ENCODE results near the gene U2AF2. TPM values are rescaled to one million over a fixed set of nuclear protein-coding genes. Genes with fewer than 3 reads are reported as not detected.
A peak's percentile ranks its signal among the peaks of the same experiment; 100 is the strongest.

The U2AF2 gene
- polyA plus RNA-seq, 1 of the 3 experiments (the other 2 are of a cell fraction) = 321 TPM

DNA sequence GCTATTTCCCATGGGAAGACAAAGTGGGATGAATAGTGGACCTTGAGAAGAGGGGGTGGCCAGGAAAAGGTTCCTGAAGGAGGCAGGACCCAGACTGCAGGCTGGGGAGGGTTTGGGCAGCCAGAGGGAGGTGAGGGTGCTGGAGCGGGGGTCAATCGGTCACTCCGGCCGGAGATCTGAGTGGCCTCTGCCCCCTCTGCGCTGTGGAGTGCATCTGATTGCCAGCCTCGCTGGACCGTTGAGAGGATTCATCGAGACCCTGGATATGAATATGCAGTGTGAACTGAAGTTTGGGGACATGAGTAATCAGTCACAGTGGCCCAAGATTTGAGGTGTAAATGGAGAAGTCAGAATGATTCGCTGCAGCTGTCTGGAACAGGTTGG, 19.5 kb upstream of the U2AF2 start:
- no peak for TF ChIP-seq RCOR1 (IDR thresholded peaks at IDR 0.05; ENCODE audit: low read length)
- TF ChIP-seq GATA2 (CRISPR knock-in tag; IDR thresholded peaks at IDR 0.05) = no peak
- TF ChIP-seq, protein P1, sequence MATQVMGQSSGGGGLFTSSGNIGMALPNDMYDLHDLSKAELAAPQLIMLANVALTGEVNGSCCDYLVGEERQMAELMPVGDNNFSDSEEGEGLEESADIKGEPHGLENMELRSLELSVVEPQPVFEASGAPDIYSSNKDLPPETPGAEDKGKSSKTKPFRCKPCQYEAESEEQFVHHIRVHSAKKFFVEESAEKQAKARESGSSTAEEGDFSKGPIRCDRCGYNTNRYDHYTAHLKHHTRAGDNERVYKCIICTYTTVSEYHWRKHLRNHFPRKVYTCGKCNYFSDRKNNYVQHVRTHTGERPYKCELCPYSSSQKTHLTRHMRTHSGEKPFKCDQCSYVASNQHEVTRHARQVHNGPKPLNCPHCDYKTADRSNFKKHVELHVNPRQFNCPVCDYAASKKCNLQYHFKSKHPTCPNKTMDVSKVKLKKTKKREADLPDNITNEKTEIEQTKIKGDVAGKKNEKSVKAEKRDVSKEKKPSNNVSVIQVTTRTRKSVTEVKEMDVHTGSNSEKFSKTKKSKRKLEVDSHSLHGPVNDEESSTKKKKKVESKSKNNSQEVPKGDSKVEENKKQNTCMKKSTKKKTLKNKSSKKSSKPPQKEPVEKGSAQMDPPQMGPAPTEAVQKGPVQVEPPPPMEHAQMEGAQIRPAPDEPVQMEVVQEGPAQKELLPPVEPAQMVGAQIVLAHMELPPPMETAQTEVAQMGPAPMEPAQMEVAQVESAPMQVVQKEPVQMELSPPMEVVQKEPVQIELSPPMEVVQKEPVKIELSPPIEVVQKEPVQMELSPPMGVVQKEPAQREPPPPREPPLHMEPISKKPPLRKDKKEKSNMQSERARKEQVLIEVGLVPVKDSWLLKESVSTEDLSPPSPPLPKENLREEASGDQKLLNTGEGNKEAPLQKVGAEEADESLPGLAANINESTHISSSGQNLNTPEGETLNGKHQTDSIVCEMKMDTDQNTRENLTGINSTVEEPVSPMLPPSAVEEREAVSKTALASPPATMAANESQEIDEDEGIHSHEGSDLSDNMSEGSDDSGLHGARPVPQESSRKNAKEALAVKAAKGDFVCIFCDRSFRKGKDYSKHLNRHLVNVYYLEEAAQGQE (IDR thresholded peaks at IDR 0.05; ENCODE audit: low read depth, low read length) = no peak
- TF ChIP-seq, protein P2, sequence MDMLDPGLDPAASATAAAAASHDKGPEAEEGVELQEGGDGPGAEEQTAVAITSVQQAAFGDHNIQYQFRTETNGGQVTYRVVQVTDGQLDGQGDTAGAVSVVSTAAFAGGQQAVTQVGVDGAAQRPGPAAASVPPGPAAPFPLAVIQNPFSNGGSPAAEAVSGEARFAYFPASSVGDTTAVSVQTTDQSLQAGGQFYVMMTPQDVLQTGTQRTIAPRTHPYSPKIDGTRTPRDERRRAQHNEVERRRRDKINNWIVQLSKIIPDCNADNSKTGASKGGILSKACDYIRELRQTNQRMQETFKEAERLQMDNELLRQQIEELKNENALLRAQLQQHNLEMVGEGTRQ (IDR thresholded peaks at IDR 0.05; ENCODE audit: borderline replicate concordance, low read depth, low read length) = no peak
- TF ChIP-seq SMC3 (IDR thresholded peaks at IDR 0.05; ENCODE audit: low read depth, low read length) = no peak
- TF ChIP-seq, protein P3, sequence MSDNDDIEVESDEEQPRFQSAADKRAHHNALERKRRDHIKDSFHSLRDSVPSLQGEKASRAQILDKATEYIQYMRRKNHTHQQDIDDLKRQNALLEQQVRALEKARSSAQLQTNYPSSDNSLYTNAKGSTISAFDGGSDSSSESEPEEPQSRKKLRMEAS (IDR thresholded peaks at IDR 0.05; ENCODE audit: low read depth) = no peak
- TF ChIP-seq, protein P4, sequence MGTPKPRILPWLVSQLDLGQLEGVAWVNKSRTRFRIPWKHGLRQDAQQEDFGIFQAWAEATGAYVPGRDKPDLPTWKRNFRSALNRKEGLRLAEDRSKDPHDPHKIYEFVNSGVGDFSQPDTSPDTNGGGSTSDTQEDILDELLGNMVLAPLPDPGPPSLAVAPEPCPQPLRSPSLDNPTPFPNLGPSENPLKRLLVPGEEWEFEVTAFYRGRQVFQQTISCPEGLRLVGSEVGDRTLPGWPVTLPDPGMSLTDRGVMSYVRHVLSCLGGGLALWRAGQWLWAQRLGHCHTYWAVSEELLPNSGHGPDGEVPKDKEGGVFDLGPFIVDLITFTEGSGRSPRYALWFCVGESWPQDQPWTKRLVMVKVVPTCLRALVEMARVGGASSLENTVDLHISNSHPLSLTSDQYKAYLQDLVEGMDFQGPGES (IDR thresholded peaks at IDR 0.05; ENCODE audit: low read depth, low read length) = no peak
- TF ChIP-seq, protein P5, sequence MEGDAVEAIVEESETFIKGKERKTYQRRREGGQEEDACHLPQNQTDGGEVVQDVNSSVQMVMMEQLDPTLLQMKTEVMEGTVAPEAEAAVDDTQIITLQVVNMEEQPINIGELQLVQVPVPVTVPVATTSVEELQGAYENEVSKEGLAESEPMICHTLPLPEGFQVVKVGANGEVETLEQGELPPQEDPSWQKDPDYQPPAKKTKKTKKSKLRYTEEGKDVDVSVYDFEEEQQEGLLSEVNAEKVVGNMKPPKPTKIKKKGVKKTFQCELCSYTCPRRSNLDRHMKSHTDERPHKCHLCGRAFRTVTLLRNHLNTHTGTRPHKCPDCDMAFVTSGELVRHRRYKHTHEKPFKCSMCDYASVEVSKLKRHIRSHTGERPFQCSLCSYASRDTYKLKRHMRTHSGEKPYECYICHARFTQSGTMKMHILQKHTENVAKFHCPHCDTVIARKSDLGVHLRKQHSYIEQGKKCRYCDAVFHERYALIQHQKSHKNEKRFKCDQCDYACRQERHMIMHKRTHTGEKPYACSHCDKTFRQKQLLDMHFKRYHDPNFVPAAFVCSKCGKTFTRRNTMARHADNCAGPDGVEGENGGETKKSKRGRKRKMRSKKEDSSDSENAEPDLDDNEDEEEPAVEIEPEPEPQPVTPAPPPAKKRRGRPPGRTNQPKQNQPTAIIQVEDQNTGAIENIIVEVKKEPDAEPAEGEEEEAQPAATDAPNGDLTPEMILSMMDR (IDR thresholded peaks at IDR 0.05) = no peak
- TF ChIP-seq TAF1 (IDR thresholded peaks at IDR 0.05; ENCODE audit: borderline replicate concordance, low read depth, low read length) = no peak
- TF ChIP-seq, protein P6, sequence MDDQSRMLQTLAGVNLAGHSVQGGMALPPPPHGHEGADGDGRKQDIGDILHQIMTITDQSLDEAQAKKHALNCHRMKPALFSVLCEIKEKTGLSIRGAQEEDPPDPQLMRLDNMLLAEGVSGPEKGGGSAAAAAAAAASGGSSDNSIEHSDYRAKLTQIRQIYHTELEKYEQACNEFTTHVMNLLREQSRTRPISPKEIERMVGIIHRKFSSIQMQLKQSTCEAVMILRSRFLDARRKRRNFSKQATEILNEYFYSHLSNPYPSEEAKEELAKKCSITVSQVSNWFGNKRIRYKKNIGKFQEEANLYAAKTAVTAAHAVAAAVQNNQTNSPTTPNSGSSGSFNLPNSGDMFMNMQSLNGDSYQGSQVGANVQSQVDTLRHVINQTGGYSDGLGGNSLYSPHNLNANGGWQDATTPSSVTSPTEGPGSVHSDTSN (IDR thresholded peaks at IDR 0.05) = no peak
- no peak for TF ChIP-seq EP300 (IDR thresholded peaks at IDR 0.05; ENCODE audit: borderline replicate concordance in 1 of 2, low read depth in 1 of 2, low read length in 1 of 2)
- no peak for TF ChIP-seq GABPA (IDR thresholded peaks at IDR 0.05; ENCODE audit: low read depth)
- no peak for TF ChIP-seq FOSL2 (IDR thresholded peaks at IDR 0.05; ENCODE audit: borderline replicate concordance, low read depth)
- TF ChIP-seq, protein P7, sequence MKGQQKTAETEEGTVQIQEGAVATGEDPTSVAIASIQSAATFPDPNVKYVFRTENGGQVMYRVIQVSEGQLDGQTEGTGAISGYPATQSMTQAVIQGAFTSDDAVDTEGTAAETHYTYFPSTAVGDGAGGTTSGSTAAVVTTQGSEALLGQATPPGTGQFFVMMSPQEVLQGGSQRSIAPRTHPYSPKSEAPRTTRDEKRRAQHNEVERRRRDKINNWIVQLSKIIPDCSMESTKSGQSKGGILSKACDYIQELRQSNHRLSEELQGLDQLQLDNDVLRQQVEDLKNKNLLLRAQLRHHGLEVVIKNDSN (IDR thresholded peaks at IDR 0.05; ENCODE audit: borderline replicate concordance, low read depth) = no peak
- no peak for TF ChIP-seq RAD21 (IDR thresholded peaks at IDR 0.05; ENCODE audit: low read length)
- no peak for TF ChIP-seq FOXM1 (IDR thresholded peaks at IDR 0.05; ENCODE audit: low read depth)
- no peak for TF ChIP-seq POLR2AphosphoS5 (IDR thresholded peaks at IDR 0.05; ENCODE audit: low read depth, low read length)
- TF ChIP-seq NRF1 (IDR thresholded peaks at IDR 0.05; ENCODE audit: low read depth, low read length) = no peak
- no peak for TF ChIP-seq FOXJ3 (CRISPR knock-in tag; IDR thresholded peaks at IDR 0.05)
- Histone ChIP-seq H3K9me3 (no peaks in the 10 kb centered on the region), H3F3A (replicated peaks; ENCODE audit: insufficient read depth) (peaks cover 29% of the 10 kb centered on the region), H3K4me3 (ENCODE audit: low read depth in 2 of 2, low read length in 1 of 2) (peak overlapping the region; percentile 74 to 86), H3K4me1 (ENCODE audit: control insufficient read depth in 1 of 2, insufficient read depth in 2 of 2, low read depth in 1 of 2, low read length in 1 of 2) (peaks cover 5 to 25% of the 10 kb centered on the region in 2 experiments; a peak in 1 of 4 replicates), H3K4me2 (peak overlapping the region; percentile 97), H3K36me3 (replicated peaks in 1 of 2; ENCODE audit: control insufficient read depth in 1 of 2, insufficient read depth in 2 of 2, low read length in 1 of 2) (peaks cover 0 to 6% of the 10 kb centered on the region in 2 experiments), H3K27me3 (ENCODE audit: insufficient read depth) (no peaks in the 10 kb centered on the region), H3K79me2 (ENCODE audit: insufficient read depth) (peaks cover 54% of the 10 kb centered on the region), H3K9ac (peak overlapping the region; percentile 99), H3K27ac (ENCODE audit: low read depth in 2 of 2, low read length in 1 of 2) (peak overlapping the region; percentile 72 to 83), H3K9me2 (no peaks in the 10 kb centered on the region), H2AFZ (ENCODE audit: low read depth) (no peak overlapping the region), H4K20me1 (ENCODE audit: insufficient read depth) (no peaks in the 10 kb centered on the region)
- ChIA-PET CTCF (interaction anchor here (1.0 to 5.0 kb wide), 6 partner anchors 11 to 168 kb away, joined by 3 to 28 read pairs (median 6); partner anchors contain the start of gene ZNF784), POLR2A (no interaction called here)
- DNase-seq = no peak
- WGBS (ENCODE audit: low lambda C conversion rate) = 8% methylated on average over 8 of the region's 9 CpGs
